Esophagus muscularis mucosa (tissue), 4 donors: ENCODE data around the gene CHM. TPM values are rescaled to one million over a fixed set of nuclear protein-coding genes. Genes with fewer than 3 reads are reported as not detected.

Source experiments
- DNase-seq: peaks from one replicate; pipeline ENCODE4 v3.0.0-alpha.2; 2017; ENCODE audit errors: extremely low spot score
- H3K27ac ChIP-seq, 4 donors: fragments of 200-600 bp; sonication (generic); replicated peaks in 1 of 4; 1 replicate in 3 of 4; 2 replicates in 1 of 4; pipeline ENCODE4 v1.5.1; 2016 to 2019; ENCODE audit warnings: mild to moderate bottlenecking in 1 of 4
- H3K27me3 ChIP-seq, 4 donors: fragments of 200-600 bp; sonication (generic); one replicate each; pipeline versions ENCODE4 v1.5.1 to v1.6.0; 2016 to 2019
- H3K36me3 ChIP-seq, 4 donors: fragments of 200-600 bp; sonication (generic); one replicate each; pipeline ENCODE4 v1.5.1; 2016 to 2019
- H3K4me1 ChIP-seq, 4 donors: fragments of 200-600 bp; sonication (generic); one replicate each; pipeline ENCODE4 v1.5.1; 2016 to 2019
- H3K4me3 ChIP-seq, 4 donors: fragments of 200-600 bp; sonication (generic); 1 replicate in 2 of 4; 2 replicates in 2 of 4; pipeline ENCODE4 v1.5.1; 2016 to 2019; ENCODE audit warnings: mild to moderate bottlenecking in 4 of 4, moderate library complexity in 1 of 4
- H3K9me3 ChIP-seq, 4 donors: fragments of 200-600 bp; sonication (generic); 1 replicate in 3 of 4; 2 replicates in 1 of 4; pipeline ENCODE4 v1.5.1; 2016 to 2019
- EP300 ChIP-seq: sonication (generic); formaldehyde crosslinking; IDR thresholded peaks from one replicate; pipeline ENCODE4 v1.6.1; 2017; ENCODE audit warnings: antibody characterized with exemption
- POLR2A ChIP-seq: fragments of 450-650 bp; IDR thresholded peaks from one replicate; pipeline ENCODE4 v1.6.1; 2017; ENCODE audit warnings: antibody characterized with exemption, moderate library complexity, mild to moderate bottlenecking, low read depth
- POLR2AphosphoS5 ChIP-seq, 2 donors: sonication (generic); formaldehyde crosslinking; IDR thresholded peaks; one replicate each; pipeline ENCODE4 v1.6.1; 2017; ENCODE audit warnings: antibody characterized with exemption in 2 of 2
- WGBS: methylation state at CpG from one replicate; pipeline ENCODE4 v1.1.5; 2018; 5-methylcytosine and 5-hydroxymethylcytosine counted together
- intact Hi-C: fragments of 100-400 bp; cut with DNase I; formaldehyde crosslinking; loops from one replicate; pipeline ENCODE4 v1.15.1; 2023
- total RNA-seq, 4 donors: library from RNA; depleted of rRNA; stranded (reverse); fragments of >200 nt; gene quantifications; one replicate each; pipeline versions ENCODE4 v1.1.0 to v1.2.1, GENCODE V29; 2016
- TF ChIP-seq, protein P1 (sequence below), 3 experiments: fragments of 200-600 bp in 2 of 3; fragments of 450-650 bp in 1 of 3; sonication (generic) in 2 of 3; IDR thresholded peaks; one replicate each; pipeline ENCODE4 v1.5.1; 2017 to 2019; ENCODE audit warnings: antibody characterized with exemption in 3 of 3, mild to moderate bottlenecking in 2 of 3, moderate library complexity in 1 of 3

Gene CHM
- total RNA-seq, 4 donors from 2014 or later, result 13.9 to 16.3 (median 15.2) TPM

DNA sequence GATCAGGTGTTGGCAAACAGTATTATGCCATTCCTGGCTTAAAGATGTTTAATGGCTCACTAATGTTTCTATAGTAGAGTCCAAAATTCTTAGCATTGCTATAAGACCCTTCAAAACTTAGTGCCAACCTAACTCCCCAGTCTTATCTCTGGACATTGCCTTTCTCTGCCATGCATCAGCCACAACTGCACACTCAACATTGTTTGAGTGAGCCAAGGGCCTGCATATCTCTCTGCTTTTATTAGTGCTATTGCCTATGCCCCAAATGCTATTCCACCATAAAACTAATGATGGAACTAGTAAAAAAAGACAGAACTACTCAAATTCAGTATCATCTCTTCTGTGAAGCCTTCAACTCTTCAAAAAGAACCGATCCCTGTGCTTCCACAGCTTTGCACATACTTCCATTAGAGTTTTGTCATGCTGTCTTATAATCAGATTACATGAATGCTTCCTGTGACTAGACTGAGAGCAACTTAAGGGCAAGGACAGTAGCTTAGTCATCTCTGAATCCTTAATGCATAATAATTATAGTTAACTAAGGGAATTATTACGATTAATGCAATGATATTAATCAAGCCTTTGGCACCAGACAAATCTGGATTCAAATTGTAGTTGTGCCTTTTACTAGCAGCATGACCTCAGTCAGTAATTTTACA, 53.7 kb downstream of the CHM start:
- H3K9me3 ChIP-seq, result no peaks in the 10 kb centered on the region
- TF ChIP-seq, protein P1, sequence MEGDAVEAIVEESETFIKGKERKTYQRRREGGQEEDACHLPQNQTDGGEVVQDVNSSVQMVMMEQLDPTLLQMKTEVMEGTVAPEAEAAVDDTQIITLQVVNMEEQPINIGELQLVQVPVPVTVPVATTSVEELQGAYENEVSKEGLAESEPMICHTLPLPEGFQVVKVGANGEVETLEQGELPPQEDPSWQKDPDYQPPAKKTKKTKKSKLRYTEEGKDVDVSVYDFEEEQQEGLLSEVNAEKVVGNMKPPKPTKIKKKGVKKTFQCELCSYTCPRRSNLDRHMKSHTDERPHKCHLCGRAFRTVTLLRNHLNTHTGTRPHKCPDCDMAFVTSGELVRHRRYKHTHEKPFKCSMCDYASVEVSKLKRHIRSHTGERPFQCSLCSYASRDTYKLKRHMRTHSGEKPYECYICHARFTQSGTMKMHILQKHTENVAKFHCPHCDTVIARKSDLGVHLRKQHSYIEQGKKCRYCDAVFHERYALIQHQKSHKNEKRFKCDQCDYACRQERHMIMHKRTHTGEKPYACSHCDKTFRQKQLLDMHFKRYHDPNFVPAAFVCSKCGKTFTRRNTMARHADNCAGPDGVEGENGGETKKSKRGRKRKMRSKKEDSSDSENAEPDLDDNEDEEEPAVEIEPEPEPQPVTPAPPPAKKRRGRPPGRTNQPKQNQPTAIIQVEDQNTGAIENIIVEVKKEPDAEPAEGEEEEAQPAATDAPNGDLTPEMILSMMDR (IDR thresholded peaks at IDR 0.05), result no peak
- no peak overlapping the region for H3K27ac ChIP-seq
- intact Hi-C loops, result no loop called here
- no peak overlapping the region for H3K4me3 ChIP-seq
- no peaks in the 10 kb centered on the region for H3K36me3 ChIP-seq
- WGBS, result 51% methylated on average over 2 of the region's 2 CpGs
- peaks cover 0 to 8% (median 0%) of the 10 kb centered on the region in 4 donors for H3K4me1 ChIP-seq
- no peak for DNase-seq
- H3K27me3 ChIP-seq, result no peaks in the 10 kb centered on the region

- 65% methylated on average over 3 of the region's 3 CpGs for WGBS
- DNase-seq, result no peak
- H3K4me3 ChIP-seq, result no peak overlapping the region
- no peaks in the 10 kb centered on the region for H3K27me3 ChIP-seq
- peaks cover 0 to 8% (median 0%) of the 10 kb centered on the region in 4 donors for H3K4me1 ChIP-seq
- H3K27ac ChIP-seq, result no peak overlapping the region
- no peaks in the 10 kb centered on the region for H3K9me3 ChIP-seq
- H3K36me3 ChIP-seq, result no peaks in the 10 kb centered on the region
- TF ChIP-seq POLR2AphosphoS5 (IDR thresholded peaks at IDR 0.05) (no peak), EP300 (no peak), POLR2A (no peak)
- TF ChIP-seq, protein P1 (IDR thresholded peaks at IDR 0.05), result no peak
- intact Hi-C loops, result no loop called here
Measured at GRCh38 chrX:85992811-85993229, 54.5 kb downstream of the CHM start.

DNA sequence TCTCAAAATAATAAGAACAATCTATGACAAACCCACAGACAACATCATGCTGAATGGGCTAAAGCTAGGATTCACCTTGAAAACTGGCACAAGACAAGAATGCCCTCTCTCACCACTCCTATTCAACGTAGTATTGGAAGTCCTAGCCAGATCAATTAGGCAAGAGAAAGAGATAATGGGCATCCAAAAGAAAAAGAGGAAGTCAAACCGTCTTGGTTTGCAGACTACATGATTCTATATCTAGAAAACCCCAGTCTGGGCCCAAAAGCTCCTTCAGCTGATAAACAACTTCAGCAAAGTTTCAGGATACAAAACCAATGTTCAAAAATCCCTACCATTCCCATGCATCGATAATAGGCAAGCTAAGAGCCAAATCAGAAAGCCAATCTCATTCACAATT, 59.0 kb downstream of the CHM start:
- TF ChIP-seq POLR2AphosphoS5 (IDR thresholded peaks at IDR 0.05), result no peak
- TF ChIP-seq EP300, result no peak
- TF ChIP-seq, protein P1 (IDR thresholded peaks at IDR 0.05), result no peak
- no peak for TF ChIP-seq POLR2A
- intact Hi-C loops, result no loop called here
- Histone ChIP-seq H3K9me3 (no peaks in the 10 kb centered on the region), H3K4me1 (no peaks in the 10 kb centered on the region), H3K27ac (no peak overlapping the region), H3K27me3 (no peaks in the 10 kb centered on the region), H3K36me3 (no peaks in the 10 kb centered on the region), H3K4me3 (no peak overlapping the region)
- WGBS, result 68% methylated on average over 3 of the region's 3 CpGs
- DNase-seq, result no peak

GRCh38 chrX:85980286-85980685, 67.1 kb downstream of the CHM start:
- DNase-seq, result no peak
- intact Hi-C loops, result no loop called here
- WGBS, result 93% methylated on average over 1 of the region's 1 CpG

More at GRCh38 chrX:85980286-85980685, 67.1 kb downstream of the CHM start:
- Histone ChIP-seq H3K36me3 (peaks cover 0 to 8% (median 2%) of the 10 kb centered on the region in 4 donors), H3K4me1 (no peaks in the 10 kb centered on the region), H3K27me3 (no peaks in the 10 kb centered on the region), H3K4me3 (no peak overlapping the region), H3K27ac (no peak overlapping the region), H3K9me3 (no peaks in the 10 kb centered on the region)
- no peak for TF ChIP-seq POLR2A
- TF ChIP-seq EP300, result no peak
- no peak for TF ChIP-seq POLR2AphosphoS5 (IDR thresholded peaks at IDR 0.05)
- TF ChIP-seq, protein P1 (IDR thresholded peaks at IDR 0.05), result no peak
